ENCODE results near the gene IFRD1. TPM values are rescaled to one million over a fixed set of nuclear protein-coding genes. Genes with fewer than 3 reads are reported as not detected.

The IFRD1 gene
- total RNA-seq, 1 donor from 2014 or later: 78.3 TPM

- H3K4me1 Mint-ChIP-seq (ENCODE audit: unreplicated experiment): peaks cover 52% of the 10 kb centered on the region
- no peaks in the 10 kb centered on the region for H3K9me3 Mint-ChIP-seq (ENCODE audit: unreplicated experiment)
- H3K36me3 Mint-ChIP-seq (ENCODE audit: unreplicated experiment): peaks cover 20% of the 10 kb centered on the region
- H3K27me3 Mint-ChIP-seq (ENCODE audit: unreplicated experiment): no peaks in the 10 kb centered on the region
- peak overlapping the region; percentile 93 for H3K27ac Mint-ChIP-seq (ENCODE audit: unreplicated experiment)
- H3K4me3 Mint-ChIP-seq (ENCODE audit: unreplicated experiment): no peak overlapping the region
- no peak for DNase-seq (ENCODE audit: extremely low spot score, unreplicated experiment)
- TF ChIP-seq CTCF (IDR thresholded peaks at IDR 0.05): no peak
Measured at GRCh38 chr7:112484671-112485167, 34.5 kb downstream of the IFRD1 start.

GRCh38 chr7:112485766-112486165 lies 35.5 kb downstream of the IFRD1 start:
- no peak for TF ChIP-seq CTCF (IDR thresholded peaks at IDR 0.05)
- H3K4me1 Mint-ChIP-seq (ENCODE audit: unreplicated experiment): peaks cover 47% of the 10 kb centered on the region
- H3K9me3 Mint-ChIP-seq (ENCODE audit: unreplicated experiment): no peaks in the 10 kb centered on the region
- H3K4me3 Mint-ChIP-seq (ENCODE audit: unreplicated experiment): no peak overlapping the region
- DNase-seq (ENCODE audit: extremely low spot score, unreplicated experiment): no peak
- peak overlapping the region; percentile 93 for H3K27ac Mint-ChIP-seq (ENCODE audit: unreplicated experiment)
- peaks cover 27% of the 10 kb centered on the region for H3K36me3 Mint-ChIP-seq (ENCODE audit: unreplicated experiment)
- H3K27me3 Mint-ChIP-seq (ENCODE audit: unreplicated experiment): no peaks in the 10 kb centered on the region

DNA sequence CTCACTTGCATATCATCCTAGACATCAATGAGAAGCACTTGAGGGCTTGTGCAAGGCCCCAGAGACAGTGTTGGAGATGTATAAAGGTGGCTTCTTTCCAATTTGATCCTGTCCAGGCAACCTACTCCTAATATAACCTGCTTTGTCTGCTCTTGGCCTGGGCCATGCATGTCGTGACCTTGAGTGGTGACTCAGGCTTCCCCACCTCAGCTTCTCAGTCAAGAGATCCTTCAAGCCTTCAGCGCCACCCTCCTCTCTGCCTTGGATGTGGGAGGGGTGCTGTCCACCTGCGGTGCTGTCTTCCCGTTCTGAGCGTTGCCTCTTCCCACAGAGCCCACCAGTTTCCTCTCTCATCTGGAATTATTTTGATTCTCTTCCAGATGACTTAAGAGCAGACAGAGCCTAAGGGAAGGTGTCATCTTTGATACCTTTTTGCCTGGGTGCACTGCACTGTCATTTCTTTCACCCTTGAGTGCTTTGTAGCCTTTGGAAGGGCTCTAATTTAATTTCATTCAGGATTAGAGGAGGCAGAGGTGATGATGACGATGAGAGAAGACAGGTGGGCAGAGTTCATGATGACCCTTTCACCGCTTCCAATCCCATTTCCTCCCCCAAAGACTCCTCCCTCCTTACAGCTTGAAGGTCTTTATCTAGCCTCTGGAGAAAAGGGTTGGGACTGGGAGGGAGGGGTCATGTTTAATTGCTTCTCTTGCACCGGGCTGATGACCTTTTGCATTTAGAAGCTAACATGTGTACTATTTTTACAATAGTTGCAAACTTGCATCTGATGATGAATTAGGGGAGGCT lies 37.4 kb downstream of the IFRD1 start:
- Mint-ChIP-seq H3K9me3 (ENCODE audit: unreplicated experiment) (no peaks in the 10 kb centered on the region), H3K4me3 (ENCODE audit: unreplicated experiment) (no peak overlapping the region), H3K4me1 (ENCODE audit: unreplicated experiment) (peaks cover 28% of the 10 kb centered on the region), H3K27ac (ENCODE audit: unreplicated experiment) (no peak overlapping the region), H3K36me3 (ENCODE audit: unreplicated experiment) (peaks cover 27% of the 10 kb centered on the region), H3K27me3 (ENCODE audit: unreplicated experiment) (no peaks in the 10 kb centered on the region)
- TF ChIP-seq CTCF (IDR thresholded peaks at IDR 0.05): no peak
- no peak for DNase-seq (ENCODE audit: extremely low spot score, unreplicated experiment)

- no peak for DNase-seq (ENCODE audit: extremely low spot score, unreplicated experiment)
- Mint-ChIP-seq H3K36me3 (ENCODE audit: unreplicated experiment) (peaks cover 27% of the 10 kb centered on the region), H3K4me1 (ENCODE audit: unreplicated experiment) (peaks cover 27% of the 10 kb centered on the region), H3K4me3 (ENCODE audit: unreplicated experiment) (no peak overlapping the region), H3K27ac (ENCODE audit: unreplicated experiment) (no peak overlapping the region), H3K27me3 (ENCODE audit: unreplicated experiment) (no peaks in the 10 kb centered on the region), H3K9me3 (ENCODE audit: unreplicated experiment) (no peaks in the 10 kb centered on the region)
- no peak for TF ChIP-seq CTCF (IDR thresholded peaks at IDR 0.05)
Measured at GRCh38 chr7:112488264-112488552, 37.9 kb downstream of the IFRD1 start.

- no peak overlapping the region for H3K27ac Mint-ChIP-seq (ENCODE audit: unreplicated experiment)
- H3K4me1 Mint-ChIP-seq (ENCODE audit: unreplicated experiment): peaks cover 4% of the 10 kb centered on the region
- no peak for DNase-seq (ENCODE audit: extremely low spot score, unreplicated experiment)
- H3K36me3 Mint-ChIP-seq (ENCODE audit: unreplicated experiment): peaks cover 20% of the 10 kb centered on the region
- H3K27me3 Mint-ChIP-seq (ENCODE audit: unreplicated experiment): peaks cover 3% of the 10 kb centered on the region
- H3K9me3 Mint-ChIP-seq (ENCODE audit: unreplicated experiment): no peaks in the 10 kb centered on the region
- TF ChIP-seq CTCF (IDR thresholded peaks at IDR 0.05): no peak
- H3K4me3 Mint-ChIP-seq (ENCODE audit: unreplicated experiment): no peak overlapping the region
Measured at GRCh38 chr7:112492186-112492585, 41.9 kb downstream of the IFRD1 start.
